ENCODE measurements around the gene UNC80. TPM values are rescaled to one million over a fixed set of nuclear protein-coding genes. Genes with fewer than 3 reads are reported as not detected.

UNC80 gene
- total RNA-seq, 1 experiment from 2014 or later: not detected

DNA sequence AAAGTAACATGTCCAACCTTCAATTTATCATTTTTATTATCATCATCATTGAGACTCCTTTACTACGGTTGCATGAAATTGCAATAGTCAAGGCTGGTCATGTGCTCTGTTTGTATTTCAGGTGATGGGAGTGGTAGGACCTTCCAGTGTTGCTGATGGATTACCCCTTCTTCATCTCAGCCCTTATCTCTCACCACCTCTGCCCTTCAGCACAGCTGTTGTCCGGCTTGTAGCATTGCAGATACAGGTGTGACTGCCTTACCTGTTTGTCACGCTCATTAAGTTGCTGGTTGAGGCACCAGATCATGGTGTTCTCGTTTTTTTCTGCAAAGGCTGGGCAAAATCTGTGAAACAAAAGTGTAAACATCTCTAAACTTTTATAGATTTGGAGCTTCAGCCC lies 199.1 kb downstream of the UNC80 start:
- Histone ChIP-seq H3F3A (ENCODE audit: low read length, unreplicated experiment) (no peaks in the 10 kb centered on the region), H2AFZ (ENCODE audit: low read length) (no peak overlapping the region), H3K4me2 (ENCODE audit: low read length) (no peak overlapping the region), H3K9me2 (replicated peaks; ENCODE audit: low read length) (no peaks in the 10 kb centered on the region), H3K4me1 (ENCODE audit: insufficient read depth, low read length) (no peaks in the 10 kb centered on the region), H4K20me1 (ENCODE audit: low read length) (no peaks in the 10 kb centered on the region), H3K9ac (ENCODE audit: low read length) (no peak overlapping the region), H3K36me3 (ENCODE audit: low read depth, low read length) (no peaks in the 10 kb centered on the region), H3K9me3 (ENCODE audit: low read length) (no peaks in the 10 kb centered on the region), H3K4me3 (ENCODE audit: low read length) (no peak overlapping the region), H3K27me3 (ENCODE audit: low read length) (peaks cover 54% of the 10 kb centered on the region), H3K27ac (ENCODE audit: low read length) (no peak overlapping the region), H3K79me2 (ENCODE audit: low read length) (no peaks in the 10 kb centered on the region)
- ATAC-seq: no peak
- intact Hi-C loops (cut with micrococcal nuclease): no loop called here
- TF ChIP-seq, protein P1, sequence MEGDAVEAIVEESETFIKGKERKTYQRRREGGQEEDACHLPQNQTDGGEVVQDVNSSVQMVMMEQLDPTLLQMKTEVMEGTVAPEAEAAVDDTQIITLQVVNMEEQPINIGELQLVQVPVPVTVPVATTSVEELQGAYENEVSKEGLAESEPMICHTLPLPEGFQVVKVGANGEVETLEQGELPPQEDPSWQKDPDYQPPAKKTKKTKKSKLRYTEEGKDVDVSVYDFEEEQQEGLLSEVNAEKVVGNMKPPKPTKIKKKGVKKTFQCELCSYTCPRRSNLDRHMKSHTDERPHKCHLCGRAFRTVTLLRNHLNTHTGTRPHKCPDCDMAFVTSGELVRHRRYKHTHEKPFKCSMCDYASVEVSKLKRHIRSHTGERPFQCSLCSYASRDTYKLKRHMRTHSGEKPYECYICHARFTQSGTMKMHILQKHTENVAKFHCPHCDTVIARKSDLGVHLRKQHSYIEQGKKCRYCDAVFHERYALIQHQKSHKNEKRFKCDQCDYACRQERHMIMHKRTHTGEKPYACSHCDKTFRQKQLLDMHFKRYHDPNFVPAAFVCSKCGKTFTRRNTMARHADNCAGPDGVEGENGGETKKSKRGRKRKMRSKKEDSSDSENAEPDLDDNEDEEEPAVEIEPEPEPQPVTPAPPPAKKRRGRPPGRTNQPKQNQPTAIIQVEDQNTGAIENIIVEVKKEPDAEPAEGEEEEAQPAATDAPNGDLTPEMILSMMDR (conservative IDR thresholded peaks at IDR 0.05; ENCODE audit: low read depth, low read length): no peak
- no peak for TF ChIP-seq EZH2phosphoT487 (IDR thresholded peaks at IDR 0.05; ENCODE audit: borderline replicate concordance, low read length)
- no peak for TF ChIP-seq EZH2 (IDR thresholded peaks at IDR 0.05; ENCODE audit: low read length, unreplicated experiment)
- DNase-seq: no peak
- CTCF ChIA-PET: no interaction called here
- POLR2A ChIA-PET (ENCODE audit: unreplicated experiment): no interaction called here
- no TSS peak for BruUV-seq (replicated peaks)

DNA sequence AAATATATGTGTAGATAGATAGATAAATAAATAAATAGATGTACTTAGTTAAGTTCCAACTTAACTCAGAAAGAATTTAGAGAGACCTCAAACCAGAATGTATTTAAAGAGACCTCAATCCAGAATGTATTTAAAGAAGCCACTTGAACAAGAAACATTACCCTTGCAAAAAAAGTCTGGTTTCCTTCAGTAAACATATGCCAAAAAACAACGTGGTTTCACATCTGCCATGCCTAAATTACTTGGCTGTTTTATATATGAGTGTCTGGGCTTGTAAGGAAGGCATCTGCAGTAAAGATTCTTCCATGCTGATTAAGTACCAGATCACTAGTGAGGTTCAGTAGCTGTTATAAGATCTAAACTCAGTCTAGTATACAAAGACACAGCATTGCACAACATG lies 201.7 kb downstream of the UNC80 start:
- H3K27me3 ChIP-seq (ENCODE audit: low read length): peaks cover 42% of the 10 kb centered on the region
- no peaks in the 10 kb centered on the region for H4K20me1 ChIP-seq (ENCODE audit: low read length)
- ChIA-PET POLR2A (ENCODE audit: unreplicated experiment) (no interaction called here), CTCF (no interaction called here)
- no peak overlapping the region for H3K4me2 ChIP-seq (ENCODE audit: low read length)
- ATAC-seq (no peak), DNase-seq (no peak)
- TF ChIP-seq, protein P1 (conservative IDR thresholded peaks at IDR 0.05; ENCODE audit: low read depth, low read length): no peak
- TF ChIP-seq EZH2phosphoT487 (IDR thresholded peaks at IDR 0.05; ENCODE audit: borderline replicate concordance, low read length) (no peak), EZH2 (IDR thresholded peaks at IDR 0.05; ENCODE audit: low read length, unreplicated experiment) (no peak)
- H3K4me1 ChIP-seq (ENCODE audit: insufficient read depth, low read length): no peaks in the 10 kb centered on the region
- intact Hi-C loops (cut with micrococcal nuclease): no loop called here
- no peaks in the 10 kb centered on the region for H3K79me2 ChIP-seq (ENCODE audit: low read length)
- no peaks in the 10 kb centered on the region for H3K36me3 ChIP-seq (ENCODE audit: low read depth, low read length)
- no TSS peak for BruUV-seq (replicated peaks)
- H3F3A ChIP-seq (ENCODE audit: low read length, unreplicated experiment): no peaks in the 10 kb centered on the region
- H3K9ac ChIP-seq (ENCODE audit: low read length): no peak overlapping the region
- no peaks in the 10 kb centered on the region for H3K9me2 ChIP-seq (replicated peaks; ENCODE audit: low read length)
- no peak overlapping the region for H3K4me3 ChIP-seq (ENCODE audit: low read length)
- H3K27ac ChIP-seq (ENCODE audit: low read length): no peak overlapping the region
- no peaks in the 10 kb centered on the region for H3K9me3 ChIP-seq (ENCODE audit: low read length)
- no peak overlapping the region for H2AFZ ChIP-seq (ENCODE audit: low read length)

DNA sequence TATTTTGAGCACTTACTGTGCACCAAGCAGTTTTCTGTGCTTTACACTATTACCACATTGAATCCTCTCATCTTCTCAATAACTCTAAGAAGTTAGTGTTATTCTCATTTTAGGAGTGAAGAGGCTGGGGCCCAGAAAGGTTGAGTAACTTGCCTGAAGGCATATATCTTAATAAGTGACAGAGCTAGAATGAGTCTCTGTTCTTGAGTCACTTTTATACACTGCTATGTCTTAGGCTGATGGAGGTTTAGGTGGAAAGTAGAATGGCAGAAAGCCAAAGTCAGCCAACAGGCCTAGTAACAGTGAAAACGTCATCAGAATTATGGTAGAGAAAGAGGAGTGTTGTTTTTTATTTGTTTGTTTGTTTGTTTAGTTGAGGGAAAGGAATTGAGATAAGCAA lies 202.9 kb downstream of the UNC80 start:
- no TSS peak for BruUV-seq (replicated peaks)

More for the DNA sequence above, 202.9 kb downstream of the UNC80 start:
- intact Hi-C loops (cut with micrococcal nuclease): no loop called here
- ATAC-seq (no peak), DNase-seq (peak; percentile 45)
- no peaks in the 10 kb centered on the region for H3F3A ChIP-seq (ENCODE audit: low read length, unreplicated experiment)
- no peak overlapping the region for H2AFZ ChIP-seq (ENCODE audit: low read length)
- no peaks in the 10 kb centered on the region for H4K20me1 ChIP-seq (ENCODE audit: low read length)
- no peak overlapping the region for H3K9ac ChIP-seq (ENCODE audit: low read length)
- ChIA-PET POLR2A (ENCODE audit: unreplicated experiment) (no interaction called here), CTCF (no interaction called here)
- H3K79me2 ChIP-seq (ENCODE audit: low read length): no peaks in the 10 kb centered on the region
- H3K9me2 ChIP-seq (replicated peaks; ENCODE audit: low read length): no peaks in the 10 kb centered on the region
- no peak overlapping the region for H3K4me3 ChIP-seq (ENCODE audit: low read length)
- H3K4me1 ChIP-seq (ENCODE audit: insufficient read depth, low read length): no peaks in the 10 kb centered on the region
- H3K36me3 ChIP-seq (ENCODE audit: low read depth, low read length): no peaks in the 10 kb centered on the region
- H3K4me2 ChIP-seq (ENCODE audit: low read length): no peak overlapping the region
- no peak overlapping the region for H3K27ac ChIP-seq (ENCODE audit: low read length)
- H3K27me3 ChIP-seq (ENCODE audit: low read length): peaks cover 40% of the 10 kb centered on the region
- no peak for TF ChIP-seq EZH2phosphoT487 (IDR thresholded peaks at IDR 0.05; ENCODE audit: borderline replicate concordance, low read length)
- TF ChIP-seq EZH2 (IDR thresholded peaks at IDR 0.05; ENCODE audit: low read length, unreplicated experiment): no peak
- TF ChIP-seq, protein P1 (conservative IDR thresholded peaks at IDR 0.05; ENCODE audit: low read depth, low read length): no peak
- no peaks in the 10 kb centered on the region for H3K9me3 ChIP-seq (ENCODE audit: low read length)
